ENCODE data around the gene VPS72.

The VPS72 gene

DNA sequence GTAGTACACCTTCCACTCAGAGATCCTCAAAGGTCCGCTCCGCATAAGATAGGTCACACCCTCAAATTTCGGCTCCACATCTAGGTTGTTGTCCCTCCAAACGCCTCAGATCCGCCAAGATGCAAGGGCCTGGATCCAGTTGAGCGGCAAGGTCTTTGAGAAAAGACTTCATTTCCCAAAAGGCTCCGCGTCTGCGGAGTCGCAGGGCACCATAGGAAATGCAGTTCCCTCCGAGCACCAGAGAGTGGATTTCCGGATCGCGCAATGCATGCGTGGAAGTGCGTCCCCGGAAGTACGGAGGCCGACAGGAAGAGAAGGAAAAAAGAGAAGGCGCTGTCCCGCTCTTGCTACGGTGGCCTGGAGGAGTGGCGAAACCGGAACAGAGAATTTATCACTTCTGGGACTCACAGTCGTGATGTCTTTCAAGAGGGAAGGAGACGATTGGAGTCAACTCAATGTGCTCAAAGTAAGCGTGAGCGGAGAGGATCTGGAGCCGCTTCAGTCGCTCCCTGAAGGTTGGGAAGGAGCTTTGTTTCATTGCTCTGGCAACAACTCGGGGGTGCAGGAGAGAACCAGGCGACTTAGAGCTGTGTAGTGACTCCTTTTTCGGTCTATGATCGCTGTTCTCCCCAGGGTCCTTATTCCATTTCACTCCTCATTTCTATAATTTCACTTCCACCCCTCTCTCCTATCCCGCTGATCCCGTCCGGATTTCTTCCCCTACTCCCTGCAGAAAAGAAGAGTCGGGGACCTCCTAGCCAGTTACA lies 24.1 kb downstream of the VPS72 start, which contains the start of the genes LYSMD1 and SCNM1:
Gene LYSMD1 (minus strand): TSS at position 165 of the 767 bp plus-strand sequence. CDS start 644 bp downstream, outside the sequence.
Gene SCNM1 (plus strand): TSS at position 407 of the 767 bp plus-strand sequence. CDS start 9 bp downstream, at position 416.
- peaks cover 60% of the 10 kb centered on the region for H3K36me3 Mint-ChIP-seq (ENCODE audit: low read depth)
- no peaks in the 10 kb centered on the region for H3K9me3 Mint-ChIP-seq
- peak within 1 kb of the TSS; percentile 95 for H3K4me3 Mint-ChIP-seq
- H3K27me3 Mint-ChIP-seq: no peaks in the 10 kb centered on the region
- peak within 1 kb of the TSS; percentile 98 for H3K27ac Mint-ChIP-seq
- H3K4me1 Mint-ChIP-seq (ENCODE audit: low read depth): peaks cover 55% of the 10 kb centered on the region

DNA sequence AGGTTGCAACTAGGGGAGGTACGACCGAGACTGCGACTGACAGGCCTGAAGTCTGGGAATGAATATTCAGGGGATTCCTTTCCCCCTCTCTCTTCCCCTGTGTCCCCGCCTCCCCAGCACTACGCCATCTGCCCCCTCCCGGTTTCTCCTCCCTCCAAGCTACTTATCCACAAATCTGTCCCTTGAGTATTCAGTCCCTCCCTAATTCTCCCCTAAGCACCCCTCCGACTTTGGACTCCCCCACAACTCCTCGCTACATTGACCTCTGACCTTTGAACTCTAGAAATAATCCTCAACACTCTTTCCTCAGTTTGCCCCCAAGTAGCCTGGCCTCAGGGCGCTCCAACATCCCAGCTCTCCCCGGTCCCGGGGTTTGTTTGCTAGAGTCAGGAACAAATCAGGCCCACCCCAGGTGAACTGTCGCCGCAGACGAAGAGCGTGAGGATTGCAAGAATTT lies 24.7 kb downstream of the VPS72 start:
- peak overlapping the region; percentile 98 for H3K27ac Mint-ChIP-seq
- H3K4me3 Mint-ChIP-seq: peak overlapping the region; percentile 95
- no peaks in the 10 kb centered on the region for H3K27me3 Mint-ChIP-seq
- peaks cover 64% of the 10 kb centered on the region for H3K36me3 Mint-ChIP-seq (ENCODE audit: low read depth)
- no peaks in the 10 kb centered on the region for H3K9me3 Mint-ChIP-seq
- peaks cover 60% of the 10 kb centered on the region for H3K4me1 Mint-ChIP-seq (ENCODE audit: low read depth)

DNA sequence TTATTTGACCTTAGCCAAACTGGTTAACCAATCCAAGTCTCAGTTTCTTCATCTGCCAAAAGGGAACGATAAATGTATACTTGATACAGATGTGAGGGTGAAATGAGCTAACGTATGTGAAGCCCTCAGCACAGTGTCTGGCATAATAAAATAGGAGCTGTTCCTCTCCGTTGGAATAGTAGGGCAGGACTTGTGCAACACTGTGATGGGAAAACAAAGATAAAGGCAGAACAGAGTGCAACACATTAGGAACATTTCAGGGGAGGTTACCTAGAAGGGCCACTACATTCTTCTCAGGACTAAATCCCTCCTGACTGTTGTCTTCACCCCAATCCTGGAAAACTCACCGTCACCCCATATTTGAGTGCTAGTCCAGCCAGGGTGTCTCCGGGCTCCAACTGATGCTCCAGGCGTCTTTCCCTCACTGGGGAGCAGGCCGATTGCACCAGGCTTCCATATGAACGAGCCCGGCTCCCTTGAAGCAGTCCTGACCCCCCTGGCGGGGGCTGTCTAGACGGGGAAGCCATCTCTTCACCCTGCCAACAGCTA lies 25.2 kb downstream of the VPS72 start:
- Mint-ChIP-seq H3K4me1 (ENCODE audit: low read depth) (peaks cover 65% of the 10 kb centered on the region), H3K27ac (peak overlapping the region; percentile 98), H3K36me3 (ENCODE audit: low read depth) (peaks cover 69% of the 10 kb centered on the region), H3K9me3 (no peaks in the 10 kb centered on the region), H3K4me3 (peak overlapping the region; percentile 95), H3K27me3 (no peaks in the 10 kb centered on the region)

DNA sequence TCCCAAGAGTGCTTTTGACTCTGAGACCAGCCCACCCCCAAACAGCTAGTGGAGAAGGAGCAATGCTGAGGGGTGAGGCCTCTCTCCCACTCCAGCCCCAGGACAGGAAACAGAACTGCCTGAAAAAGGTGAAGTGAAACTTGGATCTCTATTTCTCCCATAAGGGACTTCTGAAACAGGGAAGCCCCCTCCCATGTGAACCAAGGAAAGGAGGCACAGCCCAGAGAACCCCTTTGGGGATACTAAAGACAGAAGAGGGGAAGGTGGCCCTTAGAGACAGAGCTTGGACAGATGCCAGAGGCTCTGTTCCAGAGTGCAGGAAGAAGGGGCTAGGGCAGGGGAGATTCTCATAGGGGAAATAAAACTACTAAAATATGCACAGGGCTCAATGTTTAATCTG lies 30.6 kb downstream of the VPS72 start:
- peaks cover 65% of the 10 kb centered on the region for H3K36me3 Mint-ChIP-seq (ENCODE audit: low read depth)

DNA sequence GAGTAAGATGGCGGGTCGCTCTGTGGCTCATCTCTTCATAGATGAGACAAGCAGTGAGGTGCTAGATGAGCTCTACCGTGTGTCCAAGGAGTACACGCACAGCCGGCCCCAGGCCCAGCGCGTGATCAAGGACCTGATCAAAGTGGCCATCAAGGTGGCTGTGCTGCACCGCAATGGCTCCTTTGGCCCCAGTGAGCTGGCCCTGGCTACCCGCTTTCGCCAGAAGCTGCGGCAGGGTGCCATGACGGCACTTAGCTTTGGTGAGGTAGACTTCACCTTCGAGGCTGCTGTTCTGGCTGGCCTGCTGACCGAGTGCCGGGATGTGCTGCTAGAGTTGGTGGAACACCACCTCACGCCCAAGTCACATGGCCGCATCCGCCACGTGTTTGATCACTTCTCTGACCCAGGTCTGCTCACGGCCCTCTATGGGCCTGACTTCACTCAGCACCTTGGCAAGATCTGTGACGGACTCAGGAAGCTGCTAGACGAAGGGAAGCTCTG lies 31.2 kb downstream of the VPS72 start:
- Mint-ChIP-seq H3K9me3 (no peaks in the 10 kb centered on the region), H3K27ac (peak overlapping the region; percentile 96), H3K27me3 (no peaks in the 10 kb centered on the region), H3K4me3 (peak overlapping the region; percentile 94), H3K36me3 (ENCODE audit: low read depth) (peaks cover 59% of the 10 kb centered on the region), H3K4me1 (ENCODE audit: low read depth) (peaks cover 63% of the 10 kb centered on the region)

More for the DNA sequence above, 30.6 kb downstream of the VPS72 start:
- peak overlapping the region; percentile 94 for H3K4me3 Mint-ChIP-seq
- peak overlapping the region; percentile 96 for H3K27ac Mint-ChIP-seq
- peaks cover 68% of the 10 kb centered on the region for H3K4me1 Mint-ChIP-seq (ENCODE audit: low read depth)
- no peaks in the 10 kb centered on the region for H3K27me3 Mint-ChIP-seq
- H3K9me3 Mint-ChIP-seq: no peaks in the 10 kb centered on the region

DNA sequence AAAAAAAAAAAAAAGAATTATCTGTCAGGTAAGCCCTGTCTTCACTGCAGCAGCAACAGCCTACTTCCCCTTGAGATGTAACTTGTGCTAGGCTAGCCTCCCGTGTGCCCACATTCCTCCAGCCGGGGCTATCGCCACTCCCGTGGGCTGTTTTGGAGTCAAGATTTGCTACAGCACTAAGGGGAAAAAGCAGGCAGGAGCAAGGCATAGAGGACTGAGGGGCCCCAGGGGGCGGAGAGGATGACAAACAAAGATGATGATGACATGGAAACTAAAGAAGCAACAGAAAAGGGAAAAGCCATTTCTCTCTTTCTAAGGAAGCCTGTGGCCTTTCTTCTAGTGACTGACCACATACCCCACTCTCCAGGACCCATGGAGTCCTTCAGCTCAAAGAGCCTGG lies 31.7 kb downstream of the VPS72 start:
- peaks cover 63% of the 10 kb centered on the region for H3K4me1 Mint-ChIP-seq (ENCODE audit: low read depth)
- no peaks in the 10 kb centered on the region for H3K9me3 Mint-ChIP-seq
- H3K4me3 Mint-ChIP-seq: peak overlapping the region; percentile 94
- peak overlapping the region; percentile 96 for H3K27ac Mint-ChIP-seq
- no peaks in the 10 kb centered on the region for H3K27me3 Mint-ChIP-seq
- peaks cover 58% of the 10 kb centered on the region for H3K36me3 Mint-ChIP-seq (ENCODE audit: low read depth)

DNA sequence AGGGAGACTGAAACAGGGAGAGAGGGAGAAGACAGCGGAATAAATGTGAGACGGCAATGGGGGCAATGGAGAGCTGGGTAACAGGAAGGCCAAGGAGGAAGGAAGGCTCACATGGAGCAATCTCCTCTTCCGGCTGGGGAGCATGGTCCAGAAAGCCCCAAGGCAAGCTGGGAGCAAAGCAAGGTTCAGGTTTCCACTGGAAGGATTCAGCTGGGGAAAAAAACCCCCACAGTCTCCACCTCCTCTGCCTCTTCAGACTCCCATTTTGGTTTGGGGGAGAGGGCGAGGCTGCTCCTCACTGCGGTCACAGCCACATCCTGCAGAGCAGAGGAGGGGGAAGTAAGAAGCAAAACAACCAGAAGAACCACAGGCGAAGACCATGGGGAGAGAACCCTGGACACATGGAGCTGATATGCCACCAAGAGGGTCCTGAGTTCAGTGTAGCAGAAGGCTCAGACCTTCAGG lies 32.9 kb downstream of the VPS72 start:
- H3K27me3 Mint-ChIP-seq: no peaks in the 10 kb centered on the region
- peaks cover 50% of the 10 kb centered on the region for H3K36me3 Mint-ChIP-seq (ENCODE audit: low read depth)
- peak overlapping the region; percentile 96 for H3K27ac Mint-ChIP-seq
- H3K4me1 Mint-ChIP-seq (ENCODE audit: low read depth): peaks cover 54% of the 10 kb centered on the region
- H3K9me3 Mint-ChIP-seq: no peaks in the 10 kb centered on the region
- H3K4me3 Mint-ChIP-seq: peak overlapping the region; percentile 94

DNA sequence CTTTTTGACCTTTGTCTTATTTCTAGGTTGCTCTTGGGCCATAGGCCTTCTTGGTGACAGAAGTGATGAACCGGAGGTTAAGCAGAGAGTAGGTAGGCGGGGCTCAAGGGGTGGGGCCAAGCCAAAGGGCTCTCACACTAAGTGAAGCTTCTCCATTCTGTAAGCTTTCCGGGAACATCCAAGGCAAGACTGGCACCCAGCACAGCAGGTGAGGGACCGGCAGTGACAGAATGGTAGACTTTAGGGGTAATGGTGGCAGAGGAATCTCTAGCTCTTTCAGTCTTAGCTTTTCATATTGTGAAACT lies 33.5 kb downstream of the VPS72 start, which contains the start of gene TNFAIP8L2:
Gene TNFAIP8L2 (plus strand): TSS at position 135 of the 305 bp plus-strand sequence. CDS start 2,049 bp downstream, outside the sequence.
- Mint-ChIP-seq H3K9me3 (no peaks in the 10 kb centered on the region), H3K4me1 (ENCODE audit: low read depth) (peaks cover 48% of the 10 kb centered on the region), H3K4me3 (peak within 1 kb of the TSS; percentile 94), H3K36me3 (ENCODE audit: low read depth) (peaks cover 45% of the 10 kb centered on the region), H3K27me3 (no peaks in the 10 kb centered on the region), H3K27ac (peak within 1 kb of the TSS; percentile 96)

DNA sequence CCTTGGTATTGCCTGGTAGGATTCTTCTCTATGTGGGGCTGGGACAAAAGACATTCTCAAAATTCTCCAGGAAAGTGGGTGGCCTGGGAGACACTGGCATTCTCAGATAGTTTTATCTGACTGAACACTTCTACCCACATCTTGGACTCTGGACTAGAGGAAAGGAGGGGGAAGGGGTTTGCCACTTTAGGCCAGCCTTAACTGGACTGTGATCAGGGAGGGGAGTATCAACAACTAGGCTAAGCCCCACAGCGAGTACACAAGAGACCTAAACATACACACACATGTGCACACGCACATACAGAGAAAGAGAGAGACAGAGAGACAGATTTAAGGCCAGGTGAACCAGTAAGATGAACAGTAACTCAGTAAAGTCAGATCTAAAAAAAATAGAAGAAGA lies 42.3 kb downstream of the VPS72 start:
- Mint-ChIP-seq H3K27me3 (peaks cover 5% of the 10 kb centered on the region), H3K4me1 (ENCODE audit: low read depth) (peaks cover 12% of the 10 kb centered on the region), H3K36me3 (ENCODE audit: low read depth) (no peaks in the 10 kb centered on the region), H3K9me3 (no peaks in the 10 kb centered on the region), H3K27ac (no peak overlapping the region), H3K4me3 (peak overlapping the region; percentile 90)

DNA sequence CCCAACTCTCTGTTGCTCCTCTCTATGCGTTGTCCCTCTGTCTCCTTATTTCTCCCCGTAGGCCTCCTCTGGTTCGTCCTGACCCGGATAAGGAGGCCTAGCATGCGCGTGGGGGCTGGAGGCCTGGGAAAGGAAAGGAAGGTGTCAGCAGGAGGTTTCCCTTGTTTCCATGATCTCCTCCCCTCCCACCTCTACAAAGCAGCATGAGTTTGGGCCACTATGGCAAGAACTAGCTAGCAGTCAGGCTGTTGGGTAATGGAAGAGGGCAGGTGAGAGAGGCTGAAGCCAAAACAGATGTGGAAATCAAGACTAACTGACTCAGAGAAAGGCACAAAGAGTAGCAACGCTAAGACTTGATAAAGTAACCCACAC lies 42.9 kb downstream of the VPS72 start:
- Mint-ChIP-seq H3K36me3 (ENCODE audit: low read depth) (no peaks in the 10 kb centered on the region), H3K9me3 (no peaks in the 10 kb centered on the region), H3K4me1 (ENCODE audit: low read depth) (peaks cover 12% of the 10 kb centered on the region), H3K4me3 (peak overlapping the region; percentile 90), H3K27ac (peak overlapping the region; percentile 85), H3K27me3 (peaks cover 5% of the 10 kb centered on the region)

DNA sequence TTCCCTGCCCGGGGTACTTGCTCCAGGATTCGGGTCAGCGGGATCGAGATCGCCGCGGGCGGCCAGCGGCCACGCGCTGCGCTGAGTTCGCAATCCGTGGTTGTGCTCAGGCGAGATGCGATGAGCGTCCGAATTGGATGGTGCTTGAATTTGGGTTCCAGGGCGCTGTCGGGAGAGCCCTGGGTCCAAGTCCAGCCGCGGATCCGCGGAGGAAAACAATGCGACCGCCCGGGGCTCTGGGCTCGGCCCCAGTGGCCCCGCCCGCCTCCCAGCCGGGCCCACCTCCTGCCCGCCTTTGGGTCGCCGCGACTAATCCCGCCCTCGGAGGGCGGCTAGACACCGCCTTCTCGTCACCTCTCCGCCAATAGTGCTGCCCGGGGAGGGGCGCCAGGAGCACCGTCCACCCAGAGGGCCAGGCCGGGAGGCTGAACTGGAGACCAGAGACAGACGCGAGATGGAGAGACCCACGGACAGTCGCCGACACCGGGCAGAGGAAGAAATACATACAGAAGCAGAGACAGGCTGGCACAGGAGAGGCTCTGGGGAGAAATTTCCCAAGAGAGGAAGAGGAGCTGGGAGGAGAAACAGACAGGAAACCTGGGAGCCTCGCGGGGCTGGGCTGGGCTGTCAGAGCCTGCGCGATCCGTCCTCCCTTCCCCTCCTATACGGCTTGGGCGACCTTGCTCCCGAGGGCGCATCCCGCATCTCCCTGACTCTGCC lies 43.4 kb downstream of the VPS72 start, which contains the start of gene SEMA6C:
Gene SEMA6C (minus strand): TSS at position 220 of the 720 bp plus-strand sequence. CDS start 4,010 bp downstream, outside the sequence.
- Mint-ChIP-seq H3K4me1 (ENCODE audit: low read depth) (peaks cover 12% of the 10 kb centered on the region), H3K36me3 (ENCODE audit: low read depth) (no peaks in the 10 kb centered on the region), H3K27me3 (peaks cover 5% of the 10 kb centered on the region), H3K9me3 (no peaks in the 10 kb centered on the region), H3K4me3 (peak within 1 kb of the TSS; percentile 90), H3K27ac (peak within 1 kb of the TSS; percentile 85)

DNA sequence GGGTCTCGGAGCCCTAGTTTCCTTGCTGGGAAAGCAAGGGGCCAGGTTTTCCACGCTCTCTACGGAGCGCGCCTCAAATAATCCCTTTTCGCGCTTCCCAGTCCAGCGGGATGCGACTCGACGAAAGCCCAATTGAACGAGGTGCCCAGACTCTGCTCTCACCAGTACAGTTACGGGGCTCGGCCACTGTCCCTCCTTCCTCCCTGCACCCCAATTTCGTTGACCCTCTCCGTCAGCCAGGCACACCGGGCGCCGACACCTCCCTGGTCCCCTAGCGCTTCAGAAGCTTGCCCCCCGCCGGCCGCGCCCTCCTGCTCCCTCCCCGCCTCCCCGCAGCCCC lies 44.0 kb downstream of the VPS72 start:
- Mint-ChIP-seq H3K27ac (no peak overlapping the region), H3K9me3 (no peaks in the 10 kb centered on the region), H3K27me3 (peaks cover 5% of the 10 kb centered on the region), H3K36me3 (ENCODE audit: low read depth) (no peaks in the 10 kb centered on the region), H3K4me1 (ENCODE audit: low read depth) (peaks cover 12% of the 10 kb centered on the region), H3K4me3 (peak overlapping the region; percentile 90)

DNA sequence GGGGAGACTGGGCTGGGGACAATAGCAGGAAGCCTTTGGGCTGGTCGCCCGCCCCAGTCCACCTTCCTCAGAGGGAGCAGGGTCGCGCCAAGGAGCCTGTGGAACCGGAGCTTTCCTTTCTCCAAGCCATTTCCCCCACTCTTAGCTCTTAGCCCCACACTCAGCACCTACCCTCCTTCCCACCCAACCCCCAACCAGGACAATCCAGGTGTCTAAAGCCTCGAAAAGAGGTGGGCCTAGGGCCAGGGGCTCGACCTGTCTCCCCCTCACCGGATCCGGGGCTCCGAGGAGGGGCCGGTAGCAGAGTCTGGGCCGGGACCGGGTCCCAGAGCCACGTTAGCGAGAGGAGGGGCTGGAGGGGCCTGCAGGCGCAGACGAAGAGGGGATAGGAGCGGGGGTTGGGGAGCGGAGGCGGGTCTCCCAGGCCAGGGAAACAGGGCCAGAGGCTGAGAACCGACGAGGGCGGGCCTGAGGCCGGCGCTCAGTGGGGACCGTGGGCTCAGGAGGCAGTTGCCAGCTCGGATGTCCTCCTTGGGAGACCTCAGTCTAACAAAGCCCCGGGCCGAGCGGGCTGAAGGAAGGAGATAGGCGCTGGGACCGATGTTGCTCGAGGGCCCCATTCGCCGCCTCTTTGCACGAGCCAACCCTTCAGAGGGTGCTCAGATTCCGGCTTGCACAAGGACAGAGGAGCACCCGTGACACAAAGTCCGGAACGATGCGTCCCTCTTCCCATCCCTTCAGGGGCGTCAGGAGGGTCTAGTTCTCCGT lies 44.5 kb downstream of the VPS72 start:
- no peaks in the 10 kb centered on the region for H3K36me3 Mint-ChIP-seq (ENCODE audit: low read depth)
- H3K27me3 Mint-ChIP-seq: peaks cover 5% of the 10 kb centered on the region
- H3K4me1 Mint-ChIP-seq (ENCODE audit: low read depth): peaks cover 12% of the 10 kb centered on the region
- peak overlapping the region; percentile 90 for H3K4me3 Mint-ChIP-seq
- H3K27ac Mint-ChIP-seq: no peak overlapping the region
- no peaks in the 10 kb centered on the region for H3K9me3 Mint-ChIP-seq
